ENCODE measurements around the gene CHRNA7.

The CHRNA7 gene

DNA sequence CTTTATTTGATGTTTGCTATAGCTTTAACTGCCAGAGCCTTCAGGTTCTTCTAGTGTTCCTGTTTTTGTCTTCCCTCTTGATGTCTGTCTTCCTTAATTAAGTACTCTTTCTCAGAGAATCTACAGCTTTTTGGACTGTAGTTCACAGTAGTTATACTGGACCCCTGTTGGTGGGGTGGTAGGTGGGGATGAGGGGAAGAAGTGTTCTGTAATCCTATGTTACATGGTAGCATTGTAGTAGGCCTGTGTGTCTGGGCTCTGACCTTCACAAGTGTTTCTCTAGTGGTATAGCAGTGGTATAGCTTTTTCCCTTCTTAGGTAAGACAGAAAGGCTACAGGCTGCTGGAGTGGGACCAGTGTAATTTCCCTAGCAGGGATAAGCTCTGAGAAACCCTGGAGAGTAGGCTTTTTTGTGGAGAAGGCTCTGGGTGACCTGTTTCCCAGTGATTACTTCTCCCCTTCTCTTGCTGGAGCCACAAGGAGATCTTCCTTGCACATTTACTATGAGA, 59.6 kb downstream of the CHRNA7 start:
- DNase-seq (ENCODE audit: low spot score), result no peak

DNA sequence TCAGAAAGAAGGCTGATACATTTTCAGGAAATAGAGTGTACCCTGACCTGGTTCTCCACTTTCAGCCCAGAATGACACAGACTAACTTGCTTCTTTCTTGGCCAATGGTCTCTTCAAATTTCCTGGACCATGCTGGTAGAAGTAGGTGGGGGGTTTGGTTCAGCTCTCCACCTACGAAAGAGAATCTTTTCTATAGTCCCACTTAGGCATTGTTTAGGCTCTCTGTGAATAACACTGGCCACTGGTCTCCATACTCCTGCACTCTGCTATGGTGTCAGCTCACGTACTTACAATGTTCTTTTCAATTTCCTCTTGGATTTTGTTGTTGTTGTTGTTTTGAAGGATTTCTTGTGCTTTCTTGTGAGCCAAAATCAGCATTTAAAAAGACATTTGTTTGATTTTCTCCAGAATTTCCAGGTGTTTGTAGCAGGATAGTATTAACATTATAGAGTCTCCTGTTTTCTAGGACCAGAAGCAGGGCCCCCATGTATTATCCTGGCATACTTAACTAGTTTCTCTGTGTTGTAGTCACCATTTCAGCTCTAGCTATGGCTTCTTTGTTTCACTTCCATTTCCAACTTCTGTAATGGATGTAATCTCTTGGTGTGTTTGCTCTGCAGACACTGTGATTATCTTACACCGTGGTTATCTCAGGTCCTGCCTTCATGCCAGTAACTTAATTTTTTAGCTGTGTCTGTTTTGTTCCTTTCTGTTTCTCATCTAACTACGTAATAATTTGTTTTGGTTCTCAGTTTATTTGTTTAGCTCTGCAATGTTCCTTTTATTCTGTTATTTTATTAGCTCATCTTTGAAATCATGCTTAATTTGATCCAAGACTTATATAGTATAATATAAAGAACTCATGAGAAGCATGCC, 61.4 kb downstream of the CHRNA7 start:
- no peak for DNase-seq (ENCODE audit: low spot score)

- no peak for DNase-seq (ENCODE audit: low spot score)
Observed at GRCh38 chr15:32096213-32096612, 65.9 kb downstream of the CHRNA7 start.

- no peak for DNase-seq (ENCODE audit: low spot score)
Observed at GRCh38 chr15:32096916-32097617, 66.8 kb downstream of the CHRNA7 start.

GRCh38 chr15:32098033-32098432, 67.7 kb downstream of the CHRNA7 start:
- no peak for DNase-seq (ENCODE audit: low spot score)

DNA sequence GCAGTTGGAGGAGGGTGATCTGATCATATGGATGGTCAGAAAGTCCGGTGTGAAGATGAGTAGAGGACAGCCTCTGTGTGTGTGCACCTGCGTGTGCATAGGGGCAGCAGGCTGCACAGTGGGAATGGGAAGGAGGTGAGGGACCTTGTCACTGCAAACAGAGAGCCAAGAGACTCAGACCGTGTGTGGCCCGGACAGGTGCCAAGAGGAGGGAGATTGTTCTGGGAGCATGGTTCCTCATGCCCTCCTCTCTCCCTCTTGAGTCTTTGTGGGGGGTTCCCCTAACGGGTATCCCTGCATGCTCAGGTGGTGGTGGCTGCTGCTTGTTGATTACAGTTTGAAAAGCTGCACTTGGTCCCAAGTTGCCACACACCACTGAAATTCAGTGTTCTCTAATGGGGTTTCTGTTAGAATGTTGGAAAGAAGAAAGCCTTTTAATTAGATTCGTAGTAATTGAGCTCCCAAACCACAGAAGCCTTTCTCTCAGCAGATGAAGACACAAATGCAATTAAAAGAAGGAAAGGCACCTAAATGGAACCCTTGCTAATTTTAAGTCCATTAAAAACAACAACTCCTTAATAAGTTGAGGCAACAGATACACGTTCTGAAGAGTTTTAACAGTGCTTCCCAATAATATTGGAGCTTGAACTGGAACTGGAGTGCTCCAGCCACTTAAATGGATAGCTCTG, 68.9 kb downstream of the CHRNA7 start:
- DNase-seq (ENCODE audit: low spot score), result no peak

DNA sequence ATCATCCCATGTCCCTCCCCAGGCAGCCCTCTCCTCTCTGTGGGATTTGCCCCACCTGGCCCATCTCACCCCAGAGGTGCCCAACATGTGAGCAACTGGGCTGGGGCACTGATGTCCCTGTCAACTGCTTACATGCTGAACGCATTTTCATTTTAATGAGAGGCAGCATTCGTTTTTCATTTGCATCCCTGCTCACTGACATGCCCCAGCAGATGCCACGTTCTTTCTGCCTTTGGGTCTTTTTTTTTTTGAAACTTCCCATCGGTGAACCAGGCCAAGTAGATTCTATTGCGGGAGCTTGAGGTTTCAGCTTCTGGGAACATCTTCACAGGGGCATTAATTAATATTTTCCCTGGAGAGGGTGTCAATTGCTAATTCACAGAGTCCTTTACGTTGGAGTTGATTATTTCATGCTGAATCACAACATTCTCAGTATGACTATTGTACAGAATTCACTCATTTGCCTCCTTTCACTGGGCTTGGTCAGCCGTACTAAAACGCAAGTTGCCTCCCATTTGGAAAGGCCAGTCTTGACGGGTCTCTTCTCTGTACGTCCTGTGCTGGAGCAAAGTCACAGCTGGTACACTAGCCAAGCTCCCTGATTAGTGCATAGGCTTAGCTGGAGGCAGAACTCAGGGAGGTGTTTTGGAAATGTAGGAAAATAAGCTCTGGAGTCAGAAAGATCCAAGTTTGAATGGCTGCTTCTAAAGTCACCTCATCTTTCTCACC, 69.8 kb downstream of the CHRNA7 start:
- DNase-seq (ENCODE audit: low spot score), result no peak

DNA sequence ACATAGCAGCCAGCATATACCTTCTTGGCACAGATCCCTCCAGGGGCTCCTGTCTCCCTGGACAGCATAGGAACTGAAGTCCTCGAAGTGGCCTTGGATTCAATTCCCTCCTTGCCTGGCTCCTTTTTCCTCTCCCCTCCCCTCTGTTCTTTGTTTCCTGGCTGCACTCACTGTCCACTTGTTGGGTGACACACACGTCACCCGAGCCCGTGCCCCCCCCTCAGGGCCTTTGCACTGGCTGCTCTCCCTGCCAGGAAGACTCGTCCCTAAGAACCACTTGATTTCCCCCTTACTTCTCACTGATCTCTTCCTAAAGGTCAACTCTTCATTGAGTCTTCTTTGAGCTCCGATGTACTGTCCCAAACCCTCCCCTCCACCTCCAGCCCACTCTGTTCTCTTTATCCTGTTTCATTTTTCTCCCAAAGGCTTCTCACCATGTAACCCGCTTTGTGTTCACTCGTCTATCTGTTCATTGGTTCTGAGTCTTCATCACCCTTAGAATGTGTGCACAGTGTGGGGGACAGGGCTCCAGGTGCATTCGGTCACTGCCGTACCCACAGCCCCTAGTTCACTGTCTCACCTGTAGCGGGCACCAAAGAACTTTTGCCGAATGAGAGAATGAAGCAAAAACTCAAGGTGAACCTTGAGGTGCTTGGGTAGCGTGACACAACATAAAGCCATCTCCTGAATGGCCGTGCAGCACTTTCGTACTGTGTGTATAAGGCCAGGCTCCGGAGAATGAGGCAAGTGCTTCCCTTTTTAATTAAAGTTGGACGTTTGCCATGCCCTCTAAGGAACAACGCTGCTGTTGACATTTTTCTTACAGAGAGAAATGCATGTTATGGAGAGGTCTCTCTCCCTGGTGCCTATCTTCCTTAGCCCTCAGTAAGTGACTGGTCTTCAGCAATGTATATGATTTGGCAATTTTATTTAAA, 74.0 kb downstream of the CHRNA7 start:
- DNase-seq (ENCODE audit: low spot score), result no peak

GRCh38 chr15:32105258-32106241, 75.2 kb downstream of the CHRNA7 start:
- DNase-seq (ENCODE audit: low spot score), result no peak

GRCh38 chr15:32106401-32107381, 76.4 kb downstream of the CHRNA7 start:
- no peak for DNase-seq (ENCODE audit: low spot score)

DNA sequence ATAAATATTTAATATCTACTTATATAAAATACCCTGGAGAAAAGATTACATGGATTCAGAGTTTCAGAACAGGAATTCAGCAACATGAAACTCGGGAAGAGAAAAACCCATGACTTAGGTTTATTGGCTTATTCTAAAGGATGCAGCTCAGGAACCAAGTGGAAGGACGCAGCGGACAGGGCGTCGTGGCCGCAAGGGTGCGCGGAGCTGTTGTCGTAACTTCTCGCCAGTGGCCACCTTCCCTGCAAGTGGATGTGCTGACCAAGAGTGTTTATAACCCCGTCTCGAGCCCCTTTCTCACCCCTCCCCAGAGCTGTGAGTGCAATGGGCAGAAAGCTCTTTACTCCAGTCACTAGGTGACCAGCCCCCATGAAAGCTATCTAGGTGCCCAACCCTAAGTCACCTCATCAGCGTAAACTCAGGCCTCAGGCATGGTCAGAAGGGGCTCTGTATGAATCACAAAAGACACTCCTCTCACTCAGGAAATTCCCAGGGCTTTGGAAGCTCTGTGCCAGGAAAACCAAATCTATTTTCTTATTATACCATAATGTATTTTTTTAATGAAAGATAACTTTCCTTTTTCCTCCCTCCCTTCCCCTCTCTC, 77.3 kb downstream of the CHRNA7 start:
- DNase-seq (ENCODE audit: low spot score), result no peak

DNA sequence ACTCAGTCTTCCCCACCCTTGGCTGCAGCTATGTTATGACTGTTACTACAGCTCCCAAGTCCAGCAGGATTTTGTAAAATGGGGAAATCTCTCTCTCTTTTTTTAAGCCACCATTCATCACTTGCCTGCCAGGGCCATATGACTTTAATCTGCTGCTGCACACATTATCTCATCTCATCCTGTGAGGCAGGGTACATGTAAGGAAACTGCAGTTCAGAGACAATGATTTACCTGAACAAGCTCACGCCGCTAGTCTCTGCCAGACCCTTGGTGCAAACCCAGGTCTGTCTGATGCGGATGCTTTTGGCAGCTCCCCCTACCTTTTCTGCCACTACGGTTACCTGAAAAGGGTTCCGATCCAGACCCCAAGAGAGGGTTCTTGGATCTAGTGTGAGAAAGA, 78.3 kb downstream of the CHRNA7 start:
- no peak for DNase-seq (ENCODE audit: low spot score)

GRCh38 chr15:32112101-32112500, 81.8 kb downstream of the CHRNA7 start:
- no peak for DNase-seq (ENCODE audit: low spot score)

DNA sequence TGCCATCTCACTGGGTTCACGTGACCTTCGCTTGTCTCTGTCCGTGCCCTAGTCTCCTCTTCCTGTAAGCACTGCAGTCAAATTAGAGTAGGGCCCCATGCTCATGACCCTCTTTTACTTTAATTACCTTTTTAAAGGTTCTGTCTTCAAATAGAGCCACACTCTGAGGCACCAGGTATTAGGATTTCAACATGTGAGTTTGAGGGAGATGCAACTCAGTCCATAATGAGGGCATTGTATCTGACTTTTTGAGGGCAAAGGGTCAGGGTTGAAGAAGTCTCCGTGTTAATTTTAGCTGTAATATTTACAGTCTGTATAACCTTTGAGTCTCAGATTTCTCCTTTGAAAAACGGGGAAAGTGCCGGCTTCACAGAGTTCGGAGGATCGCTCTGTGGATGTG, 82.9 kb downstream of the CHRNA7 start:
- DNase-seq (ENCODE audit: low spot score), result no peak

GRCh38 chr15:32117122-32117521, 86.8 kb downstream of the CHRNA7 start:
- no peak for DNase-seq (ENCODE audit: low spot score)

GRCh38 chr15:32119286-32119685, 89.0 kb downstream of the CHRNA7 start:
- no peak for DNase-seq (ENCODE audit: low spot score)

DNA sequence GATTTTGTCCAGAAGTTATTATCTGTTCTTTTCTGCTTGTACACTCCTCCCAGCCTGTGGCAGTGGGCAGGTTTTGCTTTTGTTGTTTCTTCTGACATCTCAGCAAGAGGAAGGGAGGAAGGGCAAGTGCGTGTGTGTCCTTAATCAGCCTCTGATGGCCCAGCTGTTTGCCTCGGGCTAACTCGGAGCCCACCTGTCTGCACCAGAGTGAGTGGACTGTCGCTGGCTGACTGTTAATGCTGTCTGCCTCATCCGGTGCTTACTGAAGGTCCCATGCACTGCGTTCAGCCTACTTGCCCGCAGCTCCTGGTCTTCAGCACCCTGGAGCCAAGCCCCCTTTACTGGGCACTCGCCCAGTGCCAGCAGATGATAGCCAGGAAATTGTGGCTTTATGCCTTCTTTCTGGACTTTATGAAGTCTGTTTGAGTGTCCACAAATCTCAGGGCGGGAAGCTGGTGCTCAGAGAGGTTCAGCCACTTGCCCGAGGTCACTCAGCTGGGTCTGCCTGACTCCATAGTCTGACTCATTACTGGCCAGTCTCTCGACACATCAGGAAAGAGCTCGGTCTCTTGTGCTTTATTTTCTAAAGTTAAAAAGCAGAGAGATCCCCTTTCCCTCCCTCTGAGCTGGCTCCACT, 89.5 kb downstream of the CHRNA7 start:
- no peak for DNase-seq (ENCODE audit: low spot score)
